ENCODE measurements around the gene INPP5J. TPM values are rescaled to one million over a fixed set of nuclear protein-coding genes. Genes with fewer than 3 reads are reported as not detected.
"Not testable (repeated sequence)": the region's sequence is repeated elsewhere in the genome, so short reads cannot be mapped to it uniquely, and the experiment has no call there.

The INPP5J gene
- 1 to 10 TPM; 4.2 to 6.1 (median 5.8) TPM for polyA plus RNA-seq (ENCODE audit: insufficient read length in 3 of 3)
- long read RNA-seq, donor 1, result 0 reads
- long read RNA-seq, donor 2, partial matches to known transcripts, result 0 of 2 reads
- long read RNA-seq, donor 2, other reads (novel, unspliced or antisense), result 0 of 2 reads
- long read RNA-seq, donor 3, partial matches to known transcripts, result 0 of 1 reads
- long read RNA-seq, donor 3, other reads (novel, unspliced or antisense), result 0 of 1 reads
- long read RNA-seq, donor 4, partial matches to known transcripts, result 0 of 2 reads
- long read RNA-seq, donor 4, other reads (novel, unspliced or antisense), result 0 of 2 reads
- long read RNA-seq, donor 5, result 0 reads
- long read RNA-seq, donor 6, result 0 reads
- long read RNA-seq, donor 7, partial matches to known transcripts, result 0 of 1 reads
- long read RNA-seq, donor 7, other reads (novel, unspliced or antisense), result 0 of 1 reads
- long read RNA-seq, donor 8, result 0 reads
- long read RNA-seq, donor 9, result 0 reads
- long read RNA-seq, donor 10, result 0 reads
- long read RNA-seq, donor 11, partial matches to known transcripts, result 0 of 3 reads
- long read RNA-seq, donor 11, other reads (novel, unspliced or antisense), result 0 of 3 reads
- long read RNA-seq, donor 12, partial matches to known transcripts, result 0 of 1 reads
- long read RNA-seq, donor 12, other reads (novel, unspliced or antisense), result 0 of 1 reads
- long read RNA-seq, donor 13, result 0 reads
- long read RNA-seq, donor 14, partial matches to known transcripts, result 0 of 1 reads
- long read RNA-seq, donor 14, other reads (novel, unspliced or antisense), result 0 of 1 reads
- long read RNA-seq, donor 15, partial matches to known transcripts, result 0 of 2 reads
- long read RNA-seq, donor 15, other reads (novel, unspliced or antisense), result 0 of 2 reads
- long read RNA-seq, donor 16, partial matches to known transcripts, result 0 of 1 reads
- long read RNA-seq, donor 16, other reads (novel, unspliced or antisense), result 0 of 1 reads

DNA sequence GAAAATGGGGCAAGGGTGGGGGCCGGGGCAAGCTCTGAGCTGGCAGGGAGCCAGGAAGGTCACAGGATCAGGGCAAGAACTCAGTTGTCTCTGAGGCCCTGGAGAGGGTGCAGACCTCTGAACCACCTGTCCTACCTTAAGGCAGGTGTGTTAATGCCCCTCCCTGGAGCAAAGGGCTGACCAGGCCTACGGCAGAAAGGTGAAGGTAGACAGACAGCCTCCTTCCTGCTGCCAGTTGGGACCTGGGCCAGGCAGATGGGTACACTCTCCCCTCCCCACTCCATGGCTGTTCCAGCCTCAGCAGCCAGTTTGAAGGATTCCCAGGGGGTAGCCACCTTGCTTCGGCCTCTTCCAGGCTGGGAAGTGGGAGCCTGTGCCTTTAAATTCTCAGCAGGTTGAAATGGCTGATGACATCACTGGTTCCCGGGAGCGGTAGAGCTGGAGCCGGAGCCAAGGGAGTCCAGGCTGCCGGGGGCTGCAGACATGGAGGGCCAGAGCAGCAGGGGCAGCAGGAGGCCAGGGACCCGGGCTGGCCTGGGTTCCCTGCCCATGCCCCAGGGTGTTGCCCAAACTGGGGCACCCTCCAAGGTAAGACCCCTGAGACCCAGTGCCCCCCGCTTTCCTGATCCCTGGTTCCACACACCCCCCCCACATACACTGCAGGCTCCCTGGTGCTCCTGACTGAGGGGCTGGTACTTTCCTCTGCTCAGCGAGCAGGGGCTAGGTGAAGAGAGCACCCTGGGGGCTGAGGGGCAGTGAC is at the start of gene INPP5J:
Gene INPP5J (plus strand): TSS at position 435 of the 760 bp plus-strand sequence. CDS start 49 bp downstream, at position 484.
- peak; percentile 65 for DNase-seq

DNA sequence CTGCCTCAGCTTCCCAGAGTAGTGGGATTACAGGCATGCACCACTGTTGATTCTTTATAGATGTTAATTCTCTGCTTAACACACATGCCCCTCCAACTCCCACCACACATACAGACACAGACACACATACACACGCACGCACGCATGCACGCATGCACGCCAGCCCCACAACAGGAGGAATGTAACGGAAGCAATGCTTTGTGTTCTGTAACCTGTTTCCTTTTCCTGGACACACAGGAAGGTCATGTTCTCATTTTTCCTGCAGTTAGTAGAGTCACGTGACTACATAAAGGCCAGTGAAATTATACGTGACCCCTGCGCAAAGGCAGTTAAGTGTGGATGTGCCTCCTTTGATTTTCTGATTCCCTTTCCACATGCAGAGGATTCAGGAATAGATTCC is 49.6 kb upstream of the INPP5J start:
- DNase-seq, result not testable (repeated sequence)

GRCh38 chr22:31073545-31074145 is 49.1 kb upstream of the INPP5J start:
- DNase-seq, result not testable (repeated sequence)

DNA sequence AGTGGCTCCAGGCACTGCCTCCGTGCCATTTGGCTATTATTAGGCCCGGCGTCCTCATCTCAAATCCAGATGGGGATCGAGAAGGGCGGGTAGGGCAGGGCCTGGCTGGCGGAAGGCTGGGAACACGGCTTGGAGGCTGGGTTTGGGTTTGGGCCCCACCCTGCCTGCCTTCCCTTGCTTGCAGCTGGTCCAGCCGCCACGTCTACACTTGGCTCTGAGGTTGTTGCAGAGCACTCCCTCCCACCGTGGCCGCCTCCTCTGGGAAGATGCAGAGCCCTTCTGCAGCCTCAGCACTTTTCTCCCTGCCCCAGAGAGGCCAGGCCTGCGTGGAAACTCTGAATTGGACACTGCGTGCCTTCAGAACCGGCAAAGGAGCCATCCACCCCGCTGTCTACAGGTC is 46.8 kb upstream of the INPP5J start:
- no peak for DNase-seq

DNA sequence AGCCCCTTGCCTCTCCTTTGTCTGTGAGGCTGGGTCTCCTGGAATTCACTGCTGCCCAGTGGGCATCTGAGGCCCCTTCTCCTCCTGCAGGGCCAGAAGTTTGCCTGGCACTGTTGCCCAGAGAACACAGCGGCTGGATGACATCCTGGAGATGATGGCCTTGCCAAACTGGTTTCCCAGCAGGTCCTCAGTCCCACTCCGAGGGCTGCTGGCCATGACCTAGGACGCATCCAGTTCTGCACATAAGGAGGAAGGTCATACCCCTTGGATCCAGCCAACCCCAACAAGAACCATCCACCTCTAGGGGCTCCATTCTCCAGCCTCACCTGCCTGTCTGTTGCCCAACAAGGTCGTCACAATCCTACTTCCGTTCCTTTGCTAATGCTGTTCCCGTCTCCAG is 45.1 kb upstream of the INPP5J start:
- DNase-seq, result no peak

GRCh38 chr22:31078389-31078788 is 44.4 kb upstream of the INPP5J start:
- not testable (repeated sequence) for DNase-seq

- no peak for DNase-seq
Measured at GRCh38 chr22:31079095-31079642, 43.6 kb upstream of the INPP5J start.

DNA sequence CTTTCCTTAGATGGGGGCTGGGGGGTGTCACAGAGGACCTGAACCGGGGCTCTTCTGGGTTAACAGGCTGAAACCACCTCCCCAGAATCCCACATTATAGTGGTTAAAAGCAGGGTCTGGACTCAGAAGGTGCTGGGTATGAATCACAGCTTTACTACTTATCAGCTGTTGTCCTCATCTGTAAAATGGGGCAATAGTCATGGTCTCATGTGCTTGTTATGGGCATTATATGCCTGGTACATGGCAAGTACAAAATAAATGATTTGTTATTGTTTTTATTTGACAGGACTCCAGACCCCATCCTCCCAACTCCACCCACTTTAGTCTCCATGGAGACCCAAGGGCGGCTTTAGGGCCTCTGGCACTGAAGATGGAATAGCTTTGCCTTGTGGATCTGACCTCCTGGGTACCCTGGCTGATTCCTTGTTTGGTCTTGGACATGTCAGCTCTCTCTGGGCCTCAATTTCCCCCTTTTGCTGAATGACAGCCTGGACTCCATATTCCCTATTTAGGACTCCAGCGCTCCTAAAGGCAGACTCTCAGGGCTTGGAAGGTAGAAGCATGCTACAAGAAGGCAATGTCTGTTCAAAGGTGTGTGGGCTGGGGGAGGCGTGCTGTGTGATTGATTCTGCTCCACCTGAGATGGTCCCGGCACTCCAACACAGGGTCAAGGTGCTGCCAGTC is 42.5 kb upstream of the INPP5J start:
- no peak for DNase-seq

DNA sequence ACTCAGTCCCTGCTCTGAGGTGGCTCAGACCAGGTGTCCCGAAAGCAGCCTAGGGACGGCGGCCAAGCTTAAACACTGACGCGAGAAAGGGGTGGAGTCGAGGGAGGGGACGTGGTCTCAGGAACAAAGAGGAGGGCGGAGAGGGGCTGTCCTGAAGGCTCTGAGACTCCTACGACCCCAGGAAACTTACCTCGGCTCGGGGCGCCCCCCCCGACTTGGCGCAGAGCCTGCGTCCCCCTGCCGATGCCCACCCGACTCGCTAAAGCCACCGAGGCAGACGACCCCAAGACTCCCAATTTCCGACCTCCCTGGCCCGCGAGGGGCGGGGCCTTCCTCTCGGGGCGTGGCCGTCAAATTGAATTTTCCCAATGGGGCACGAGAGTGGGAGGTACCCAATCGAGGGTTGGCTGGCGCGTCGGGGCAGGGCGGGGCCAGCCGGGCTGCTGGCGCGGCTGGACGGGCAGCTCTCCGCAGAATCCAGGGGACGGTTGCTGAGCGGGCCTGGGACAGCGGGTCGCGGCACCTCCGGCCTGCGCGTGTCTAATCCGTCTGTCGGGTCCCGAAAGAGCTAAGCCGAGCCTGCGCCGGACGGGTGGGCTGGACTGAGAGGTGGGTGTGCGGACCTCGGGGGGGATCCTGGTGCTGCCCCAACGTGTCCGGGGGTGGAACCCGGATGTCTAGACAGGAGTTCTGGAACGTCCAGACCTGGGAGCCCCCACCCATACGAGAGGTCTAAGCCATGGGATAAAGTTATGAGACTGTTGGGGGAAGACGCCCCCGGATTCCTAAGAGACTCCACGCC is 41.7 kb upstream of the INPP5J start, which contains the start of gene SMTN:
Gene SMTN (plus strand): TSS at position 471 of the 802 bp plus-strand sequence. CDS start 1,941 bp downstream, outside the sequence.
- DNase-seq, result peak; percentile 95

DNA sequence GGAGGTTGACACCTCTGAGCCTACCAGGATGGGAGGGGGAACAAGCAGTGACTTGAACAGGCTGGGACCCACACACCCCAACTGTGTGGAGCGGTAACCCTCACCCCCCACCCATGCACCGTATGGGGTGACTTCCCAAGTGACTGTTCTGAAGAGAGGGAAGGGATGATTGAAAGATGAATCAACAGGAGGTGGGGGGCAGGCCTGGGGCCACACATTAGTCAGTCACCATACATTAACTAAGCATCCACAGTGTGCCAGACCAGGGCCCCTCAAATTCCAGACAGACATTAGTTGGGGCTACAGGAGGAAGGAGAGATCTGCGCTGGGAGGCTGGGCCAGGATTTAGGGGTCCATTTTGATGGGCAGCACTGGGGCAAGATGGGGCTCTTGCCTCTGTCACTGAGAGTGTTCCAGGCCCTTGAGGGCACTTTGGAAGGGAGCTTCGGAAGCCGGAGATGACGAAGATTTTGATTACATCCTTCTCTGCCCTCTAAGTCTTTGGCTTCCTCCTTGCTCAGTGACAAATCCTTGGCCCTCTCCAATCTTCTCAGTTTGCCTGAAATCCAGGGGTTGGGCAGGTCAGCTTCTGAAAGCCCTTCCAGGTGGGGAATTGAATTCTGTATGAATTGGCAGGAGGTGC is 40.7 kb upstream of the INPP5J start:
- DNase-seq, result no peak

- DNase-seq, result no peak
Measured at GRCh38 chr22:31082606-31083376, 40.0 kb upstream of the INPP5J start.

GRCh38 chr22:31083377-31083768 is 39.4 kb upstream of the INPP5J start:
- DNase-seq, result no peak

- DNase-seq, result no peak
Measured at GRCh38 chr22:31083923-31084810, 38.6 kb upstream of the INPP5J start.

DNA sequence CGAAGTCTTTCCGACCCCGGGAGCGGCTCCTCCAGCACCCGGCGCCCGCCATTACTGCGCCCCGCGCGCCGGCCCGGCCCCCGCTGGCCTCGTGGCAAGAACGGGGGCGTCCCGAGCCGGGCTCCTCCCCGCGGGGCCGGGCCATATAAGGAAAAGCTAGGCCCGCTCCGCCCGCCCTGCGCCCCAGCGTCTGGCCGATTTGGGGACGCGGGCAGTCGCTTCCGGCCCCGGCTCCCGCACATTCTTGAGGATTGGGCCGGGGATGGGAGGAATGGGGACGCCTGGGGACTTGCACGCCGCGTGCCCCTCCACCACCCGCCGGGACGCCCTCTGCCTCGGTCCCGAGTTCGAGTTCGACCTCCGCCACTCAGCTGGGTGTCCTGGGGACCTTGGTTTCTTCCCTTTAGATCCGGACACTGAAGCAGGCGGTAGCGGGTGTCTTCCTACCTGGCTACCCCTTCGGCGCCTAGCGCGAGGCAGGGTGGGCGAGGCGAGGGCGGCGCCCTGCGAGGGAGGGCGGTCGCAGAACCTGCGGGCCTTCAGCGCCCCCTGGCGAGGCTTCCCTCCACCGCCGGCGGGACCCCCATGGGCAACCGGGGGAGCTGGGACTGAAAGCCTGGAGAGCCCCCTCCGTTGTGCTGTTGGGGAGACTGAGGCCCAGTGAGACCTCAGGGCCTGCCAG is 37.8 kb upstream of the INPP5J start:
- peak; percentile 81 for DNase-seq

DNA sequence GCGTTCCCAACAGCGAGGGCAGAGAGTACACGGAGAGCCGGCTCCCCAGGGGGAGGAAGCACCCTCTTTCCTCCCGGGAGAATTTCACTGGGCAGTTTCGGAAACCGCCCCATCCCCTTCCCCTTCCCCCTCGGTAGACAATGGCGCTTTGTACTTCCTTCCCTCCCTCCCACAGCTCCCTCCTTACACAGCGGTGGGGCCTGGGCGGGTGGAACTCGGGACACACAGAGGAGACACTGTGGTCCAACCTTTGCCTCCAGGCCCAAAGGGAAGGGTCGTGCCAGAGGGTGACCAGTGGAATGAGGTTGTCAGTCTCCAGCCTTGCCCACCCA is 37.3 kb upstream of the INPP5J start:
- no peak for DNase-seq

- no peak for DNase-seq
Measured at GRCh38 chr22:31085928-31086327, 36.8 kb upstream of the INPP5J start.
